ENCODE results near the gene TBC1D8.

TBC1D8 gene

DNA sequence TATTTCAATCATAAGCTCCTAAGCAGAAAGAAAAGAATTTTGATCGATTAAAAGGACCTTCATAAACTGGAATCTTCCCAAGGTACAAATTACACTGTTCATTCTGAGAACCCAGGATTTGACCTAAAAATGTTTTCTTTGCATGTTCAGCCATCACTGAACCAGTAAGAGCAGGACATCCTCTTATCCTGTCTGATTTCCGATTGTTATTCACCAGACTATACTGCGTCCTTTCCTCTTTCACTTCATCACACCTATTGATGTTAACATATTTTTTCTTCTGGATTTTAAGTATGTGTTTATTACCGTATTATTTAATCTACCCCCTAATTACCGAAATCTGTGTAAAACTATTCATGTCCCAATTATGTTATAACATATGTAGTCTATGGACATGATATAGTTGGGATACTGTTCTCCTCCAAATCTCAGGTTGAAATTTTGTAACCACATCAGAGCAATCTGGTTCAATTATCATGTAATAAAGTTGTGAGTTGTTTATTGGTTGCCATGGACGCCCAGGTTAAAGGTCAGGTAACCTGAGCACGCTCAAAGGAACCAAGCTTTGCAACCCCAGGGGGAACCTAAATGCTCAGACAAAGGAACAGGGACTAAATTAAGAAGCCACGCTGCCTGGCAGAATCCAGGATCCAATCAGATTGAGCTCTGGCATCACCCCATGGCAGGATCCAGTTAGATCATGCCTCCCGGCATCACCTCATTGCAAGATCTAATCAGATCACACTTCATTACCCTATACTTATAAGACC is 11.6 kb upstream of the TBC1D8 start:
- no peak for DNase-seq (ENCODE audit: low read depth in 2 of 3, low spot score in 1 of 3)

DNA sequence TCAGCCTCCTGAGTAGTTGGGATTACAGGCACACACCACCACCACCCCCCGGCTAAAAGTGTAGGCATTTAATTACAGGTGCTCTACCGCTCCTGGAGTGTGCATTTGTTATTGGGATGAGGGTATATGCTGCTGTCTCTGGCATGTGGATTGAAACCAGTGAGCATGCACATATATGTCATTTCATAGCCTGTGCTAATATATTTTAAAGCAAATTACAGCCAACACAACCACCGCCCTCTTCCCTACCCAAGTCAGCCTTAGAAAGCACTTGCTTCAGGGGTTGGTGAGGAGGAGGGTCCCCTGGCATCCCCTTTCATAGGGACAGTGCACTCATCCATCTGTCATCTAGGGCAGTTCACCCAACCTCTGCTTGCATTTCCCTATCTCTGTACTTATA is 10.5 kb upstream of the TBC1D8 start:
- no peak for DNase-seq (ENCODE audit: low read depth in 2 of 3, low spot score in 1 of 3)

DNA sequence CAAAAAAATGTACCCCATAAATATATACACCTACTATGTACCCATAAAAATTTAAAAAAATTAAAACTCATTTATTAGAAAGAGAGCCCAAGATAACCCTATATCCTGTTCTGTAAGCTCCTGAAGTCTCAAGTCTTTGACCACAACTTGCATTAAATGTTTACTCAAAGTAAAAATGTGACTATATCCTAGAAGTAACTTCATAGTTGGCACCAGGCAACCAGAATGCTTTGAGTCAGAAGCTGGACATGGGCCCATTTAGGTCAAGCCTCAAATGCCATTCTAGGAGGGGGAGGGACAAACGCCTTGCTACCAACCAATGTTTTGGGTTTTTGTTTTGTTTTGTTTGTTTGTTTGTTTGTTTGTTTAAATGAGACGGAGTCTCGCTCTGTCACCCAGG is 9.3 kb upstream of the TBC1D8 start:
- no peak for DNase-seq (ENCODE audit: low read depth in 2 of 3, low spot score in 1 of 3)

DNA sequence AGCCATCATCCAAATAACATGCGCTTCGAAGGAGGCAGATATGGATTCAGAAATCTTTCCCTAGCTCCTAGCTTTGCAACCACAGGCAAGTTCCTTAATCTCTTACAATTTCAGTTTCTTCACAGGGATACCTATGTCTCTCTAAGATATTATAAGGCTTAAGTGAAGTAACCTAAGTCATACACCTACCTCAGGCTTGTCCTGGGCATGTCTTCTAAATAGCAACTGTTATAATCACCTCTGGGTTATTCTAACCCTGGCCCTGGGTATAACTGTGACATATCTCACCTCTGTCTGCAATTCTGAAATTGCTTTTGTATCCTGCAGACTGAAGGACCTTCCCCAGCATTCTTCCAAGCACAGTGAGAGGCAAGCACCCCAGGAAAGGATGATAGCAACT is 8.3 kb upstream of the TBC1D8 start:
- DNase-seq (ENCODE audit: low read depth in 2 of 3, low spot score in 1 of 3), result no peak

DNA sequence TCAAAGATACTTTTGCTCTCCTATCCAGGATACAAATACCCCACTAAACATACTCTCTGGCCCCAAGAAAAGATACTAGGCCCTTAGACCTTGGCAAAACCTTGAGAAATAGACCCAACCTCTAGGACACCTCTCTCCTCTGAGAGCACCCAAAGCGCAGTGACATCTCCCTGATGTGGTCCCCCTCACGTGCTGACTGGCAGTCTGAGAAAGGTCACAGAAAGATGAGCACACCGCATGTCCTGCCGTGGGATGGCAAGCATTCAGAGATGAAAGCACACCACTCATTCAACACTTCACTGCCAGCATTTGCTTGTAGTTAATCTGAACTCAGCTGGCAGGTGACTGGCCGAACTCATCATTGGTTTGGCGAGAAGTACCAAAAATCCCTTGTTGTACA is 6.1 kb upstream of the TBC1D8 start:
- no peak for DNase-seq (ENCODE audit: low read depth in 2 of 3, low spot score in 1 of 3)

DNA sequence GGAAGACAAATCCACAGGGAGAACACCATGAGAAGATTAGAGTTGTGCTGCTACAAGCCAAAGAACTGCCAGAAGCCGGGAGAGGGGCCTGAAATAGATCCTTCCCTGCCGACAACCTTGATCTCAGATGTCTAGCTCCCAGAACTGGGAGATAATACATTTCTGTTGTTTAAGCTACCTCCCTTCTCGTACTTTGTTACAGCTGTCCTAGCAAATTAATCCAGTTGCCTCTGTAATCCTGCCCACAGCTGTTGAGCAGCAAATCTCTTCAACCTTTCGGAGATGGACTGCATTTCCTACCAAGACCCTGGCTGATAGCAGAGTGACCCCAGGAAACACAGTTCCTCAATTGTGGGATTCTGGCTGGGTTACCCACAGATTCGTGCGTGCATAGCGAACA is 2.6 kb upstream of the TBC1D8 start:
- no peak for DNase-seq (ENCODE audit: low read depth in 2 of 3, low spot score in 1 of 3)

DNA sequence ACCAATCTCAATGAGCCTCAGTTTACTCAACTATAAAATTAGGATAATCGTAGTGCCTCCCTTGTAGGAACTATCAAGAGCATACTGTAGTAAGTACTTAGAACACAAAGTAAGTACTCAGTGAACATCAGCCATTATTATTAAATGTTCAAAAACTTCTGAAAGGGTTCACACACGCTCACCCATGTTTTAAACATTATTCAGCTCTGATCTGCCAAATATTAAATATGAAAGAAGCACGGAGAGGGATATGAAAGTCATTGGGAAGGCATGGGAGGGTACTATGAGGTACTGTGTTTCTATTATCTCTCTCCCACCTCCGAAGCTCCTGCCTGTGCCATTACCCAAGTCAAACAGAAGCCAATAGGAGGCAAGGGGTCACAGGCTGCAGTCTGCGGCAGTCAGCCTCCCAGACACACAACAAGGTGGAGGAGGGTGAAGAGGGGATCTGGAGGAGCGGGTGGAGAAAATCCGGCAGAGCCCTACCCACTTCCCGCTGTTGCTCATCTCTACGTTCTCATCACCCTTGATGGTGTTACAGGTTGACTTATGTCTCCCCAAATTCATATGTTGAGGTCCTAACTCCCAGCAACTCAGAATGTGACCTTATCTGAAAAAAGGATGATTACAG is 2.0 kb upstream of the TBC1D8 start:
- DNase-seq (ENCODE audit: low read depth in 2 of 3, low spot score in 1 of 3), result no peak

DNA sequence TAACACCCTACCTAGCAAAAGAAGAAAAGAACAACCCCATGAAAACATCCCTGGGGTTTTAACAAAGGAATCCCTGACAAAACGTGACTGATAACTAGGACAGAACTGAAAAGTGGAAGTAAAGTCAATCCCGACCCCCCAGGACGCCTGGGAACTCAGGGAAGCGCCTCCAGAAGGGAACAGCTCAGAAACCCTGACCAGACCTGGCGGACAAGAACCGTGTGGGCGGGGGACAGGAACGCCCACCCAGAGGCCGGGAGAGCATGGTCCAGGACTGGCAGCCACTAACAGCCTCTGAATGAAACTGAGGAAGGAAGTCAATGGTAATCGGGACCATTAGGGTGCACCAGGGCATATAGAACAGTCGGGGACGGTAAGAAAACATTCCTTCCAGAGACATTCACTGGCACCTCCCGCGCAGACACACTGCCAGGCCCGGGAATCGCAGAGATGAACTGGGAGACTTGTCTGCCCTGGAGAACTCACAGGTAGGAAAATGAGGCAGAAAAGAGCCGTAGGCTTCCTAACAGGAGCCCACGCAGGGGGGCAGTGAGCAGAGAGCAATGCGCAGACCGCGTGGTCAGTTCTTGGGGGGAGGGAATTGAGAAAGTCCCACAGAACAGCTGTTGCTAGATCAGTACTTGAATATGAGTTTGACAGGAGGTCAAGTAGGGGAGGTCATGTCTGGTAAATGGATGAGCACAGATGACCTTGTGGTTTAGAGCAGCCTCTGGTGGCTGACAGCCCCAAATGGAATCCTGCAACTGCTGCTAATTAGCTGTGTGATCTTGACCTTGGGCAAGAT is 1.3 kb upstream of the TBC1D8 start:
- DNase-seq (ENCODE audit: low read depth in 2 of 3, low spot score in 1 of 3), result no peak

DNA sequence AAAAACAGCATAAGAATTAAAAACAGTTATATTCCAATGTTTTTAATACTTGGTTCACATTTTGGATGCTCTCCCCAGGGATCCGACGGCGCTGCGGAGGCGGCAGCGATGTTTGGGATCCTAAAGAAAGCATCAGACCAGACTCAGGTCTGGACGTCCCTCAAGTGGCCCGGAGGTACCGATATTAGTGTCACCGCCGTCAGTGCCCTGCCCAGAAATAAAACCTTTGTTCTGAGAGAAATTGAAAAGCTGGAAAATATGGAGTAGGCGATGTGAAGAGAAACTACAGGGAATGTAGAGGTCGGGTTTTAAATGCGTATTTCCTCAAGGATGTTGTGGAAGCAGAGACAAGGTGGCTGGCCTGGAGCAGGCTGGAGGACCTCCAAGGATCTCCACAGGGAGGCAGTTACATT is 683 bp upstream of the TBC1D8 start:
- no peak for DNase-seq (ENCODE audit: low read depth in 2 of 3, low spot score in 1 of 3)

DNA sequence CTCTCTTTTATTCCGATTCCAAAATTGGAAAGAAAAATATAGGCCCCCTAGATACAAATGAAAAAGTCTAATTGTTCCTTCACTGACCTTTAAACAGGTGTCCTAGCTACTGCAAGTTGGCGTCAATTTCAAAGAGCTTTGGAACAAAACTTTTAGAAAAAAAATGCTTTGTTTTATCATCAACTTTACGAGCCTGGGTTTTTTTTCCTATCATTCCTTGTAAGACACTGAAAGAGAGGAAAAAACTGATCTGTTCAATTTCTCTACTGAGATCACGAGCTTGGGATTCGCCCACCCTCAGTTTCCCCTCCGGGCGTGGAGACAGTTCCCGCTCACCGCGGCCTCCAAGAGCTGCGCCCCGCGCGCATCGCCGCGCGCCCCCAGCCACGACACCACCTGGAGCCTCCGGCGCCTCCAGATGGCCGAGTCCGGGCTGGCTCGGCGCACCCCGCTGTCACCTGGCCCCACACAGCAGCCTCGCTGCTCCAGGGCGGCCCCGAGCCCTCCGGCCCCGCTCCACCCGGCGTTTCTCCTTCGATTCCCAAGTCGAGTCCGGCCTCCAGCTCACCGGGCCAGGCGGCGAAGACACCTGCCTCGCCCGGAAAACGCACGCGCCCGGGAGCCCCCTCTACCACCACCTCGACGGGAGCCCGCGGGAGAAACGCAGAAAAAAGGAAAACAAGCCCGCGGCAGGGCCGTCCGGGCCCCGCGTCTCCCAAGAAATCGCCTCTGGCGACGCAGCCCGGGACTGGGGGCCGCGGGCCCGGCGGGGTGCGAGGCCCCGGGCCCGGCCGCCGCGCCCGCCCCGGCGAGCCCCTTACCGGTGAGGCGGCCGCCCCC is 656 bp downstream of the TBC1D8 start:
- no peak for DNase-seq (ENCODE audit: low read depth in 2 of 3, low spot score in 1 of 3)

DNA sequence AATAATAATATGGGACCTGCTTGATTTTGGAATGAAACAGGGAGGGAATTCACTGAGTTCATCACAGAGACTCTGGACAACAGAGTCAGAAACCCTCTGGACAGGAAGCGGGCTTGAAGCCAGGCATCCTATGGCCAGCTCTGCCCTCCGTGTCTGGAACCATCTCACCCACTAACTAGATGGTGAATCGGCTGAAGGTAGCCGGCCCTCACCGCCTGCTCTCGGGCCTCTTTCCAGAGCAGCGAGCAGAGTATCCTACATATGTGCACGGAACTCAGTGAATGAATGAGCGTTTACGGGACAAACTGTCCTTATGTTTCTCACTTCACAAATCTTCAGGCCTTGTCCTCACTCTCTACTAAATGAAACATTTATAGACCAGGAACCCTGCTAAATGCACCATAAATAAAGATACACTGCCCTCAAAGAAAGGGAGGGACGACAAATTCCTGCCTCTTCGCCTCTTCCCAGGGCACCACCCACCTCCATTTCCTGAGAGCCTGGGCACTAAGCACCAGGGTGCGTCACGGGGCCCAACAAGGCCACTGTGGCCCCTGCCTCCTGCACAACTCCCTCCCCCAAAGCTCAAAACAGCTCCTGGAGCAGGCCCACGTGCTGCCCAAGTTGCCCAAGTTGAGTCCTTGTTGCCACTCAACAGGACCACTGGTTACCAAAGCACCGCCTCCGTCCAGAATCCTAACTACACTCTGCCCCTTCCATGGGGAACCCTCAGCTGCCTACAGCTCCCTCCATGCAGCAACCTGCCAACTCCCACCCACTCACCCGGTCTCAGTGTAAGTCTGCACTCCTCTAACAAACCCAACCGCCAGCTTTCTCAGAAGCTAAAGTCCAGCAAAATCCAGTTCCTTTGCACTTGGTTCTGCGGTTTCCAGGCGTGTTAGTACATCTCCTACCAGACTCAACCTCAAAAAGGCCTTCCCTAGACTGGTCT is 1.7 kb downstream of the TBC1D8 start:
- no peak for DNase-seq (ENCODE audit: low read depth in 2 of 3, low spot score in 1 of 3)

DNA sequence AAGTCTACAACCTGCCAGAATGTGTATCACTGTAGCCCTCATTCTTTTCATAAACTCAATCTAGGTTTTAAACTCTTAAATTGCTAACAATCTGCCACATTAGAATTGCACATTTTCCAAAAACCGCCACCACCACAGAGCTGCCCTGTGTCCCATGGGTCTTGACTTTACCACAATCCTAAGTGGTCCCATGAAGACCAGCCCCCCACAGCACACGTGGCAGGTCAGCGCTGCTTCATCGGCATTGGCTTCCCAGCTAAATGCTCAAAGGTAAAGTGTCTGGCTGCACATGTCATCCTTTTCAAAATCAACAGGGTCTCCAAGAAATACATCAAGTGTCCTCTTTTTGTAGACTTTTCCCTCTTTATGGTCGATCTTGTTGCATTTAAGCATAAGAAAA is 2.4 kb downstream of the TBC1D8 start:
- no peak for DNase-seq (ENCODE audit: low read depth in 2 of 3, low spot score in 1 of 3)

DNA sequence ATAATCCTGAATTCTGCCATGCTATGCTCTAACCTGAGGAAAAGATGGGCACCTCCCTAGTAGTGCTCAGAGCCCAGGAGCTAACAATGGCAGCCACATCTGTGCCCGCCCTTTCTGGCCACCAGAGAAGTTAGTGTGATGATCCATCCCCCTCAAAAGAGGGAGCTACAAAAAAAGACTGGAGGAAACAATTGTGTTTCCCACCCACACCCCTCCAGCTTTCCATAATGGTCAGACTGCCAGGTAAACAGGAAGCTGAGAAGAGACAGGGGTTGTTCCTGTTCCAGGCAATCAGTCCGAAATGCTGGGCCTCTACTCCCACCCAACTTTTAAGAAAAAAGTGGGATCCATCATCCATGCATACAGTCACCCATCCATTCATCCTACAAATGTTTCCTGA is 3.2 kb downstream of the TBC1D8 start:
- DNase-seq (ENCODE audit: low read depth in 2 of 3, low spot score in 1 of 3), result no peak

DNA sequence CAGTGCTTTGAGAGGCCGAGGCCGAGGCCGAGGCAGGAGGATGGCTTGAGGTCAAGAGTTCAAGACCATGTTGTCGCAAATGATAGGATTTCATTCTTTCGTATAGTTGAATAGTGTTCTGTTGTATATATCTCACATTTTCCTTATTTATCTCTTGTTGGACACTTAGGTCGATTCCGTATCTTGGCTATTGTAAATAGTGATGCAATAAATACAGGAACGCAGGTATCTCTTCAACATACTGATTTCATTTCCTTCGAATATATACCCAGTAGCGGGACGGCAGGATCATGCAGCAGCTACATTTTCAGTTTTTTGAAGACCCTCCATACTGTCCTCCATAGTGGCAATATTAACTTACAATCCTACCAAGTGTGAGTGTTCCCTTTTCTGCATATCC is 4.1 kb downstream of the TBC1D8 start:
- no peak for DNase-seq (ENCODE audit: low read depth in 2 of 3, low spot score in 1 of 3)

DNA sequence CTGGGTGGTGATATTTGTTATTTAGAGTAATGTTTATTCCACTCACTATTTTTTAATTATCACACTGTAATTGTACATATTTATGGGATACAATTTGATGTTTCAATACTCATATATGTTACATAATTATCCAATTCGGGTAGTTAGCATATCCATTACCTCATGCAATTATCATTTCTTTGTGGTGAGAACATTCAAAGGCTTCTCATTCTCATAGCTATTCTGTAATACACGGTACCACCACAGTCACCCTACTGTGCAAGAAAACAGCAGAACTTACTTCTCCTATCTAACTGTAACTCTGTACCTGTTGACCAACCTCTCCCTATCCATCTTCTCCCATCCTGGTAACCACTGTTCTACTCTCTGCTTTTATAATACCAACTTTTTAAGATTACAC is 4.6 kb downstream of the TBC1D8 start:
- no peak for DNase-seq (ENCODE audit: low read depth in 2 of 3, low spot score in 1 of 3)

DNA sequence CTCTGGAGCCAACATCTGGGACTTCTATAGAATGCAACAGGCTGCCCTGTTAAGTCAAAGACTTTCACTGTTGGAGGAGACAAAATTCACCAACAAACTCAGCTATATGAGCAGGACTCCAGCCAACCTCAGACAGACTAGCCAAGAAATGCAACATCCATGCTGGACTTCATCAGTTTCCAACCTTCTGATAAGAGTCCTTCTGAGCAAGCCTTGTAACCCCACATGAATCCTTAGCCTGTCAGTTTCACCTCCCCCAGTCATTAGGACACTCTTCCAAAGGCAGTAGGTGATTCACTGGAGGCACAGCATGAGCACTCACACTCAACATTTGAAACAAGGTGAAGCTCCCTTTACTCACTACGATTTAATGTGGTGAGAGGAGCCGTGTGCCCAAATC is 5.8 kb downstream of the TBC1D8 start:
- DNase-seq (ENCODE audit: low read depth in 2 of 3, low spot score in 1 of 3), result no peak

DNA sequence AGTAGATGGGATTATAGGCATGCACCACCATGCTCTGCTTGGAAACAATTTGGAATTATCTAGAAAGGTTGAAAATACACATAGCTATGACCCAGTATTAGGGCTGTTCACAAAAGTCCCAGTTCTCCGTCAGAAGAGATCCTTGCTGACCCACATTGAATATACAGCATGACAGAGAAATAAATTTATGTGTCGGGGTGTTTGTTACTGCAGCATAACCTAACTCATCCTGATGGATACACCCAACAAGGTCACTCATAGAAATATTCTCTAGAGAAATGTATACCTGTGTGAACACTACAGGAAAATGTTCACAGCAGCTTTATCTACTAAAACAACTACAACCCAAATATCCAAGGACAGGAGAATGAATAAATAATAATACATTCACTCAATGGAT is 9.0 kb downstream of the TBC1D8 start:
- DNase-seq (ENCODE audit: low read depth in 2 of 3, low spot score in 1 of 3), result no peak

DNA sequence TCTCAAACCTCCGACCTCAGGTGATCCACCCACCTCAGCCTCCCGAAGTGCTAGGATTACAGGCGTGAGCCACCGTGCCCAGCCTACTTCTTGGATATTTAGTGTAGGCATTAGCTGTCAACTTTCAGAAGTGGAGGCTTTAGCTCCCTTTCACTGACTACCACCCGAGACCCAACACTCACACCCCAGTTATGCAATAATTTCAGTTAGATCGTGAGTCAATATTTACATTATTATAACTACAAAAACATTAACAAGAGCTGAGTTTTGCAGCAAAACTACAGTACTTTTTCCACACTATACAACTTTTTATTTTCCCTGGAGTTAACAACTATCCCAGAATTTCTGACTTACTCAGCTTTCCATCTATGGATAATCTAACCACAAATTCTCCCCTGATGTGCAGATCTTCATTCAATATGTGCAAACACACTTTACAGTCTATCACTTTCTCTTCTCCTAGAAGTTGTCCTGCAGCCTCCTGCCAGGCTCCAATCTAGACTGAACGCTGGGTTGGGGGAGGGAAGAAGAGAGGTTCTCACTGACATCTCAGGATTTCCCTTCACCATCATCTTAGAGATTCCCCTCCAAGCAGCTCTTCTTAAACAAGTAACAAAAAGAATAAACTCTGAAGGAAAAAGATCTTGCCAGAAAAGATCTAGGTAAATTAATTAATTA is 10.1 kb downstream of the TBC1D8 start:
- no peak for DNase-seq (ENCODE audit: low read depth in 2 of 3, low spot score in 1 of 3)

DNA sequence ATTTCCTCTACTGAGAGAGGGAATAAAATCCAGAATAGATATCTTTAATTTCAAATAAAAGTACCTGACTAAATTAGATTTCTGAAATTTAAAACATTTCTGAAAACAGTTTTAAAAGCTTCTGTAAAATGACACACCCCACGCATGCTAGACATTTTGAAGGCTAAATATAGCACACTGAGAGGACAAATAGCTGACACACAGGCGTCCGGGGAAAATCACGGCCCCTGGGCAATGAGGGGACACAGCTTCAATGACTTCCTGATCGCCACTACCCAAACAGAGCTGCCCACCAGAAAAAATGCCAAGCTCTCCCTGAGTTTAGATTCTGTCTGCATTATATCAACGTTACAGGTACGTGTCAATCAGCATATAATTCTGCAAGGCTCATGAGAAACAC is 10.9 kb downstream of the TBC1D8 start:
- DNase-seq (ENCODE audit: low read depth in 2 of 3, low spot score in 1 of 3), result no peak

DNA sequence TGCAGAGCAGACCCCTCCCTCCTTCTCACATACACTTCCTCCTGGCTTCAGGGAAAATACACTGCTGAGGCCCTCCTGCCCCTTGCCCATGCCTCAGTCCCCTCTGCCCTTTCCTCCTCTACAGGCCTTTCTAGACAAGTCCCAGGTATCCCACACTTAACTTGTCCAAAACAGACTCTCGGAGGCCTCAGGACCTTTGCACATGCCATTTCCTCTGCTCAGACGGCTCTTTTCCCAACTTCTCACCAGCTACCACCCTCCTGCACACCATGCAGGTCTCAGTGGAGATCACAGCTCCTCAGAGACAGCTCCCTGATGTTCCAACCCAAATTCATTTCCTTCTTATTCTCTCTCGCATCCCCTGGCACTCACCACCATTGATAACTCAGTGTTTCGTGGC is 11.7 kb downstream of the TBC1D8 start:
- DNase-seq (ENCODE audit: low read depth in 2 of 3, low spot score in 1 of 3), result no peak
